Fibroblast of lung (primary cell): ENCODE measurements around the gene ABHD6.

ENCODE experiments used
- CTCF ChIP-seq, 2 donors: IDR thresholded peaks in 1 of 2; conservative IDR thresholded peaks in 1 of 2; 1 replicate in 1 of 2; 2 replicates in 1 of 2; pipeline ENCODE4 v1.5.1; 2011 to 2012; ENCODE audit warnings: low read length in 2 of 2, control low read depth in 1 of 2, inconsistent platforms in 1 of 2, low read depth in 1 of 2, mild to moderate bottlenecking in 1 of 2
- EZH2 ChIP-seq: IDR thresholded peaks from 2 replicates; pipeline ENCODE4 v1.5.1; 2012; ENCODE audit warnings: low read length, control low read depth, mild to moderate bottlenecking; ENCODE audit errors: missing control alignments

- TF ChIP-seq CTCF (conservative IDR thresholded peaks at IDR 0.05 in 1 of 2, IDR thresholded peaks at IDR 0.05 in 1 of 2; ENCODE audit: low read depth in 1 of 2, low read length in 2 of 2) (no peak), EZH2 (no peak)
Measured at GRCh38 chr3:58271901-58272501, 34.4 kb downstream of the ABHD6 start.
